Lower leg skin (tissue), 3 donors: ENCODE measurements around the gene ROR2.

Experiments
- CTCF ChIP-seq, 3 donors: fragments of 450-650 bp; IDR thresholded peaks; one replicate each; pipeline ENCODE4 v1.5.1; 2016; ENCODE audit warnings: antibody characterized with exemption in 3 of 3, mild to moderate bottlenecking in 3 of 3, moderate library complexity in 2 of 3
- POLR2A ChIP-seq, 2 donors: fragments of 450-650 bp; IDR thresholded peaks; one replicate each; pipeline ENCODE4 v1.6.1; 2016 to 2017; ENCODE audit warnings: antibody characterized with exemption in 2 of 2, mild to moderate bottlenecking in 1 of 2, moderate library complexity in 1 of 2

GRCh38 chr9:91857291-91858212 lies 92.5 kb downstream of the ROR2 start:
- TF ChIP-seq CTCF (IDR thresholded peaks at IDR 0.05) (no peak), POLR2A (IDR thresholded peaks at IDR 0.05) (no peak)
